HG02970 (cell line): ENCODE data around the gene CRTAC1.

Source experiments
- ATAC-seq: cut with Tn5 transposase; IDR thresholded peaks from one replicate; pipeline ENCODE4 v1.9.1; 2021; ENCODE audit warnings: mild to moderate bottlenecking, moderate library complexity, moderate number of reproducible peaks; ENCODE audit not compliant: unreplicated experiment, low FRiP score

Gene CRTAC1

GRCh38 chr10:97904576-97904975, 125.8 kb downstream of the CRTAC1 start:
- no peak for ATAC-seq

- ATAC-seq = no peak
Observed at GRCh38 chr10:97904018-97904381, 126.4 kb downstream of the CRTAC1 start.

GRCh38 chr10:97903128-97904017, 127.0 kb downstream of the CRTAC1 start:
- no peak for ATAC-seq

GRCh38 chr10:97901381-97901780, 129.0 kb downstream of the CRTAC1 start:
- no peak for ATAC-seq

GRCh38 chr10:97898429-97898828, 132.0 kb downstream of the CRTAC1 start:
- ATAC-seq = no peak

- ATAC-seq = no peak
Observed at GRCh38 chr10:97896756-97897358, 133.6 kb downstream of the CRTAC1 start.

GRCh38 chr10:97895915-97896314, 134.5 kb downstream of the CRTAC1 start:
- no peak for ATAC-seq

GRCh38 chr10:97895084-97895483, 135.3 kb downstream of the CRTAC1 start:
- no peak for ATAC-seq

GRCh38 chr10:97894092-97894491, 136.3 kb downstream of the CRTAC1 start:
- ATAC-seq = no peak

- no peak for ATAC-seq
Observed at GRCh38 chr10:97892939-97893338, 137.5 kb downstream of the CRTAC1 start.

GRCh38 chr10:97892506-97892905, 137.9 kb downstream of the CRTAC1 start:
- no peak for ATAC-seq

GRCh38 chr10:97891497-97892167, 138.8 kb downstream of the CRTAC1 start:
- ATAC-seq = no peak

- no peak for ATAC-seq
Observed at GRCh38 chr10:97889461-97890265, 140.8 kb downstream of the CRTAC1 start.

- no peak for ATAC-seq
Observed at GRCh38 chr10:97888641-97889262, 141.7 kb downstream of the CRTAC1 start.

GRCh38 chr10:97888134-97888533, 142.3 kb downstream of the CRTAC1 start:
- ATAC-seq = no peak

GRCh38 chr10:97887399-97887798, 143.0 kb downstream of the CRTAC1 start:
- no peak for ATAC-seq

GRCh38 chr10:97886286-97886685, 144.1 kb downstream of the CRTAC1 start:
- ATAC-seq = no peak

- ATAC-seq = no peak
Observed at GRCh38 chr10:97883092-97883485, 147.3 kb downstream of the CRTAC1 start.

- no peak for ATAC-seq
Observed at GRCh38 chr10:97882142-97883091, 148.0 kb downstream of the CRTAC1 start.
